T-helper 22 cell (primary cell): ENCODE data around the gene AMBRA1.

Source experiments
- DNase-seq: peaks from one replicate; pipeline ENCODE4 v3.0.0-alpha.2; 2020; ENCODE audit warnings: low read depth

The AMBRA1 gene

DNA sequence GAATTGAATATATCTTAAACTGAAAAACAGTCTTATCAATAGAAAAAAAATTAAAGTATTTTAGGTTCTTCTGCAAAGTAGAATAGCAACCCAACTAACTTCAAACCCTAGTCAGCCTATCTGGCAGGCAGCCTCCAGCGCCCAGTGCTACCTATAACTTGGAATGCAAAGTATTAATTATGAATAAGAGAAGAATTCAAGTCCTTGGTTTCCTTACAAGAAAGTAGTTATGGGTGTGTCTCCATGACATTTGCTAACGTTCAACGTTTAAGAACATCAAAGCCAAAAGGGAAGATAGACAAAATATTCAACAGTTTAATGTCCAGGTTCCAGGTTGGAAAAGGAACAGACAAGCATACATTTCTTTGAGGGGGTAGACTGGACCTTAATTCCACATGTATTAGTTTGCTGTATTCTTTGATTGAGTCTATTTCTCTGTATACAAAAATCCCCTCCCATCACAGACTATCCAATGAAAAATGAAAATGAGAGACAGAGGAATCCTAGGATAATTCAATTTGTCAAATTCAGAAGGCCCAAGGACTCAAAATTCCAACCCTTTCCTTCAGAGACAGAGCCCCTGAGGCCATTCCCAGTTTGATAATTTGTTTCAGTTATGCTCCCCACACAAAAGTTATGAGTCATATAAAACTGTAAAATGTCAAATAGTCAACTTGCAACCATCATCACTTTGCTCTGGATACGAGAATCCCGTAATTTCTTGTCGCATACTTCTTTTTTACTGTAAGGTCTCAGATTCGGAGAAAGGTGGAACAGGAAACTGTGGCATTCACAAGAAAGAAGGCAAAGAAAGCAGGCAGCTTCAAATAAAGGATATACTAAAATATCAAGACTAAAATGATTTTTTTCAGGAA, 118.5 kb downstream of the AMBRA1 start:
- DNase-seq = no peak

DNA sequence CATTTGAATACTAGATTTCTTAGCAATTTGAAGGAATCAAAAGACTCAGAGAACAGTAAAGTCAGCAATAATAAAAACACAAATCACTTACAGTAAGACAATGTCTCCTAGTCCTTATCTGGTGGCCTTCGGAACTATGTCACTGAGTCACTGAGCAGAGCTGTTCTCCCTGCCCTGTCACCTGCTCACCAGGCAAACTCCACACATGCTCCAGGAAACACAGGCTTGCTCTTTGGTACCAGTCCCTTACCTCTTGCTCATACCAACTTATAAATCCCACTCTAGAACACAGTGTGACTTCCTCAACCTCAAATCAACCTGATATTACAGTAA, 121.2 kb downstream of the AMBRA1 start:
- no peak for DNase-seq

DNA sequence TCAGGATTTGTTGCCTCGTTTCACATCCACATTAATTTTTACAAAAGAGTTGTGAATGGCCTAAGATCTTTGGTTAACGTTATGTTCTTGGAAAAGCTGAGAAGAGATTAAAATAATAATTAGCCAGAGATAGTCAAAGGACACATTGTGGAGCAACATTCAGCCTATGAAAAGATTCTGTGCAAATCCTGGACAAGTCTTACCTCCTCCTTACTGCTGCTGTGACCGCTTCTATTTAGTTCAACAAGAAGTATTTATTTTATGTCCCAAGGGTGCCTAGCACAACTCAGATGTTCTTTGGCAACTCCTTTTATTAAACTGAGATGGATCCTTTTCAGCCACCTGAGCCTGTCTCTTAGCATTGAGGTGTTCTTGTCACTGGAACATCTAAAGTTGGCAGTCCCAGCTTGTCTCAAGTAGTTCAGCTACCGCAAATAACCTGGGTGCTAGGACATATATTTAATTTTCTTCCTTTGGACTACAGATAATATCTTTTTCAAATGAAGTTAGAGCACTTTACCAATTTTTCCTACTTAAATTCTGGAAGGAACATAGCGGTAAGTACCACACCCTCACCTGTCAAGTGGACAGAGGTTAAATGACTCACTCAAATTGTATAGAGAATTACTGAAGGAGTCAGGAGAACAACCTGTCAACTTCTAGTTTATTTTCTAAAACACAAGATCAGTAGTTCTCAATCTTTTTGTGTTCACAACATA, 121.7 kb downstream of the AMBRA1 start:
- DNase-seq = no peak

DNA sequence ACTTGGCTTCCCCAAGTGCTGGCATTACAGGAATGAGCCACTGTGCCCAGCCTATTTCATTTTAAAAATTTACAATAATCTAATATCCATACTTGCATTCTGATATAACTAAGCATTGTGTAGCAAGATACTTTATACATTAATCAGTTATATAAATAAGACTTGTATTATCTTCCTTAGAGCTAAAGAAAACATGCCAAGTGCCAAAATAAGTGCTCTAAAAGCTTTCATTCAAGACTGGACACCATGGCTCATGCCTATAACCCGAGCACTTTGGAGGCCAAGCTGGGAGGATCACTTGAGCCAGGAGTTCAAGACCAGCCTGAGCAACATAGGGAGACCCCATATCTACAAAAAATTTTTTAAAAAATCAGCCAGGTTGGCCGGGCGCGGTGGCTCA, 123.9 kb downstream of the AMBRA1 start:
- DNase-seq = no peak

DNA sequence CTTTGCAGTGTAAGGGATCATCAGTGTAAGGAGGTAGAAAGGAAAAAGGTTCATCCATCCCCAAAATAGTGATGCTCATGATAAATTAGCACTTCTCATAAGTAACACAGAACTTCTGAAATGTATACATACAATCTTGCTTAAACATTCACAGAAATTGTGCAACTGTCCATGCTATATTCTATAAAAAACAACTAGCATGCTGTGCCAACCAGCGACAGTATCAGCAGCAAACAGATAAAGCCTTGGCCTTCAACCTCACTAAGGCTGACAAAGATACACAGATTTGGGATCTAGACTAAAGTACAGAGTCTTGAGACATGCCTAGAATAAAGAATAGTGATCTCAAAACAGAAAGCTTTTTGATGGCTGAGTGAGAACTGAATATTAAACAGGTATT, 128.1 kb downstream of the AMBRA1 start:
- no peak for DNase-seq

DNA sequence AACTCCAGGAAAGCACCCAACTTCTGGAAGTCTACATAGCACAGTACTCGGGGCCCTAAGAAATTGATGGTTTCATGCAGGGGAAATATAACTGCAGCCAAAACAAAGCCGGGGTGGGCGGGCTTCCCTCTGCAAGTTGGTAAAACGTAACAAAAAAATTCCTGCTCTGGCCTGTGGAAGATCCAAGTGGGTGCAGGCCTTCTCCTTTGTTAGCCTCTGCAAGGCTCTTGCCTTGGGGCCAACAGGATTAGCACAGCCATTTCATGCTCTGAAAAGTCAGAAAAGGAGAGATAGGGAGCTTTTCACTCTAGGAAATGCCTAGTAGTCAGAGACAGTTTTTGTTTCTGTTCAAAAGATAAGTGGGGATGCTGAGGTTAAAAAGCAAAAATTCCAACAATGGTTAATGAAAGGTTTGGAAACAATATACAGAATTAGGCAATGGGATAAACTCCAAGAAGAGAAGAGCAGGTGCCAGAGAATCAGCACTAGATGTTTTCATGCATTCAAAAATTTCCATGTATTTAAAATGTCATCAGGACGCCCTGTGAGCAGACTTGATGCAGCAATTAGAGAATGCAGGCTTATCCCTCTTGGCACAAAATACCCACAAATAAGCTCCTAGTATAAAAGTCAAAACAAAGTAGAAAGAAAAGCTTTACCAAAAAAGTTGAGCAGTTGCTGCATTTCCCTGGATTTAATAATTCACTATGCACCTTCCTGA, 130.0 kb downstream of the AMBRA1 start:
- no peak for DNase-seq

DNA sequence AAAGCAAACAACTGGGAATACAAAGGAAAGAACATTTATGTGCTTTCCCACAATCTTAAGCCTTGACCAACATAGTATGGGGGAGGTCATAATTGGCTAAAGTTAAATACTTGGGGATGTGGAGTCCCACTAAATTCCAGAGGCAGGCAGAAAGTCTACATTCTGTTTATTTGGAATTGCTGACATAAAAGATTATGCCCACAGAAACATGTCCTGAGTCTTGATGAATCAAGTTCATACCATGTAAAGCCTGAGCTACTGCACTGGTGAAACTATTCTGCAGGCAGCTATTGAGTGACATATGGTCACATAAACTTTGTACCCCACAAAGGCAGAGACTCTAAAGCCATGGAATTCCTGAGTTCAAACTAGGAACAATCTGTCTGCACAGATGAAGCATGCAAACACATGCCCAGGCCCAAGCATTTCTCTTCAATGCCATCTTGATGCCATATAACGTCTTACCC, 132.3 kb downstream of the AMBRA1 start:
- no peak for DNase-seq

DNA sequence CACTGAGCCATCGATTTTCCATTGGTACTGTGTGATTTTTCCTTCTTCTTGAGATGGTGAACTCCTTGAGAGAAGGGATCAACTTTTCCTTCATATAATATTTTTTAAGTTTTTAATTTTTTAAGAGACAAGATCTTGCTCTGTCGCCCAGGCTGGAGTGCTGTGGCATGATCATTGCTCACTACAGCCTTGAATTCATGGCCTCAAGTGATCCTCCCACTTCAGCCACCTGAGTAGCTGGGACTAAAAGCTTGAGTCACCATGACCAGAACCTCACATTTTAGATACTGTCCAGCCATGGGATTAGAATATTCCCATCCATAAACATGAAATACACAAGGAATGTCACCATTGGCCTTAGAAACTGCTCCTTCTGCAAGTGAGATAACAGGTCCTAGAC, 135.3 kb downstream of the AMBRA1 start:
- DNase-seq = no peak

DNA sequence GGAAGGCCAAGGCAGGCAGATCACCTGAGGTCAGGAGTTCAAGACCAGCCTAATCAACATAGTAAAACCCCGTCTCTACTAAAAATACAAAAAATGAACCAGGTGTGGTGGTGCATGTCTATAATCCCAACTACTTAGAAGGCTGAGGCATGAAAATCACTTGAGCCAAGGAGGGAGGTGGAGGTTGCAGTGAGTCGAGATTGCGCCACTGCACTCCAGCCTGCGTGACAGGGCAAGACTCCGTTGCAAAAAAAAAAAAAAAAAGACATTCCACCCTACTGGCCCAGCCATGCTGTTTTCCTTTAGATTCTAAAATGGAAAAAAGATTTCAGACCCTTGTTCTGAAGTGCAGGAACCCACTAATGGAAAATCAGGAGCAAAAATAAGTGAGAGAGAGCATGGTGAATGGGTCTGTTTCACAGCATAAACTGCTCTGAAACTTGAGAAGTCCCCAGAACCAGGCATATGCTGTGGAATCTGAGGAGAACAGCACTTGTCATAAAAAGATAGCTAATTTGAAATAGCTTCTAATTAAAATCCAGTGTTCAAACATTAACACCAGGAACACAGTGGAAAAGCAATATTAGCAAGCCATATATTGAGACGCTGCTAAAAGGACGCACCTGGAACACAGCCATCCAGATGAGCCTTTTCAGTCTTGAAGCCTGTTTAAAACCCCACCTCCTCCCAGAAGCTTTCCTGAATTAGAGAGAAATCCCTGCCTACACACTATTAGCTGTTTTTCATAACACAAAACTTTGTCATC, 136.0 kb downstream of the AMBRA1 start:
- DNase-seq = no peak

DNA sequence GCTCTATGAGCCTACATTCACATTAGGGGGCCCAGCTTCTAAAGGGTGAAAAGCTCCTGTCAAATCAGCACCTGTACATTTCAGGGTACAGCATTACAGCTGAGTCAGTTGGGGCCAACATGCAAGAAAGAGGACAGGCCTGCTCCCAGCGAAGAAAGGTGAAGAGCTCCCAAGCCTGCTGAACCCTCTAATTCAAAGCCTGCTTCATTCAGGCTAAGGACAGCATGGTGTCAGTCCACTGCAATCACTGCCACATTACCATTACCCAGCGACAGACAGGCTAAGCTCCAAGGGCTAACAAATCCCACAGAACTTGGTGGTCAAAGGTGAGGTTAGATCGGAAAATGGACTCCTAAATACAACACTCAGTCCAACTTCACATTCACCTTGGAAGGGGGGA, 136.8 kb downstream of the AMBRA1 start:
- DNase-seq = no peak

DNA sequence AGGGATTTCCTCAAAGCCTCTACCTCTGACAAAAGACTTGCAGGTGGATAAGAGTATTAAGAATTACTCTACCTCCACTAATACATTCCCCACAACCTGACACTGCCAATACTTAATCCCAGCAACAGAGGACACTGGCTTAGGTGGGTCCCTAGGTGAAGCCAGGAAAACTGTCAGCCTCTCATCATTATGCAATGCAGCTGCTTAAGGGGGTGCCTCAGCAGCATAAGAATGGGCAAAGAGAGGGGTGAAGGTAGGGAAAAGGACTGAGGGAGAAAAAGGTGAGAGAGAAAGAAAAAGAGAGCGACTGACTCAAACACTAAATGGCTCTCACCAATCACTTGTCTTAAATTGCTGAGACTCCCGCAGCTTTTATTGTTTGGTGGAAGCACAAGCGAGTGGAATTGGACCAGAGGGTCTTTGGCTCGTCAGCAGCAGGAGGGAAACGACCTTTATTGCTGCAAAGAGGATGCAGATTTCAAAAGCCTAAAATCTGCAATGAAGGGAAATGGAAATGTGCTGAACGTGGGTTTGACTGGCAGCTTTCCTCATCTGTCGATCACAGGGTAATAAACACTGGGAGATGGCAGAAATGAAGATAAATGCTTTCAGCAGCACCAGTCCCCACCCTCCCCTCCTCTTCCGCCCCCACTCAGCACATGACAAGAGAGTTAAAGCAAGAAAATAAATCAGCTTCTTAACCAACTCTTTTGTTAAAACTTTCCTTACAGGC, 137.4 kb downstream of the AMBRA1 start:
- DNase-seq = no peak

DNA sequence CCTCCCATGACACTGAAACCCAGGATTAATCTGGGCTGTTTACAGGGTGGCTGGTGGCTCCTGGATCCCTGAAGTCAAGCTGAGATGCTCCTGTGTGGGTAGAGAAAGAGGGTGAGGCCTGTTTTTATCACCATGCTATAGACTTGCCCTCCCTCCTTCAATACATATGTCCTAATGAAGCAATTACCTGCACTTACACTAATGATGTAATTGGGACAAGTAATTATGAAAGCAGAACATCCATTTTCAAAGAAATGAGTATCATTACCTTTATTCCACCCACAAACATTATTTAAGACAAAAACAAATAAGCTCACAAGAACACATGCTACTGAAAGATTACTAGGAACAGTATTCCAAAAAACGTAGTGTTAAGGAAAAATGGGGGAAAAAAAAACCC, 138.0 kb downstream of the AMBRA1 start:
- no peak for DNase-seq

DNA sequence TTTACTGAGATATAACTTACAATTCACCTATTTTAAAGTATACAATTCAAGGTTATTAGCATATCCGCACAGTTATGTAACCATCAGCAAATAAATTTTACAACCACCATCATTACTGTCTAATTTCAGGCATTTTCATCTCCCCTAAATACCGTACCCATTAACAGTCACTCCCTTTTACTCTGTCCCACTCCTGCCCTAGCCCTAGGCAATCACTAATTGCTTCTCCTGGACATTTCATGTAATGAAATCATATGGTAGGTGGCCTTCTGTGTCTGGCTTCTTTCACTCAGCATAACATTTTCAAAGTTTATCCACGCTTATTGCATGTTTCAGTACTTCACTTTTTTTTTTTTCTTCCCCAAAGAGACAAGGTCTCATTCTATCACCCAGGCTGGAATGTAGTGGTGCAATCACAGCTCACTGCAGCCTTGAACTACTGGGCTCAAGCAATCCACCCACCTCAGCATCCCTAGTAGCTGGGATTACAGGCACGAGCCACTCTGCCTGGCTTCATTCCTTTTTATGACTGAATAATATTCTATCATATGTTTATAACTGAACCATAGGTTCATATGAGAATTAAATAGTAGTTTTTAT, 140.8 kb downstream of the AMBRA1 start:
- DNase-seq = no peak

DNA sequence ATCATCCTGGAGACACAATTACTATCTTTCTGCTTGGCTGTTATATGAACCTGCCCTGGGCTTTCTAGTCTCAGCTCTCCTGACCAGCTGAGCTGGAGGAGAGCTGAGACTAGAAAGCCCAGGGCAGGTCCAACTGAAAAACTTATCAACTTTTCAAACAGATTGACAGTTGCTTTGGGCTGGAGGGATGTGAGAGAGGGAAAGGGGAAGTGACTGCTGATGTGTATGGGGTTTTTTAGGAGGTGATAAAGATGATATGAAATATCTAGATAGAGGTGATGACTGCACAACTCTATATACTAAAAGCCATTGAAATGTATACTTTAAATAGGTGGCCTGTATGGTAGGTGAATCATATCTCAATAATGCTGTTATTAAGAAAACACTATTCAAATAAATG, 142.1 kb downstream of the AMBRA1 start:
- DNase-seq = no peak

DNA sequence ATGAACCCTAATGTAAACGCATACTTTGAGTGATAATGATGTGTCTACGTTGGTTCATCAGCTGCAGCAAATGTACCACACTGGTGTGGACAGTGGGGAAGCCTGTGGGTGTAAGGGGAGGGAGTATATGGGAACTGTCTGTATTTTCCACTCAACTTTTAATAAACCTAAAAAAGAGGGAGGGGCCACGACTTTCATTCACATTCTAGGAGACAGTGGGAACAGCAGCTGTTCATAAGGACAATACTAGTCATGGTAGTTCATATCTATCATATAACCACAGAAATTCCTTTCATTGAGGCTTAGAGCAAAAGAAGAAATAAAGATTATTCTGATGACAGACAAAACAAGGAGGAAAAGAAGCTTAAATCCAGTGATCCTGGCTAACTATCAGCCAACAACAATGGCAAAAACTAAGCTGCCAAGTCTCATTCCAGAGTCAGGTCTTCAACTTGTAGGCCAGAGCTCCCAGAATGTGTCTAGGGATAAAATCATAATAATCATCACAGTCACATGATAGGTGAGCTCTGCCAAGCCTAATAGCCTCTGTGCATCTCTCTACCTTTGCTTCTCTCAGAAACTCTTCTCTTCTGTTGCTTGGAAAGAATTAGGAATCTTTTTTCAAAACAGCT, 142.9 kb downstream of the AMBRA1 start:
- no peak for DNase-seq

DNA sequence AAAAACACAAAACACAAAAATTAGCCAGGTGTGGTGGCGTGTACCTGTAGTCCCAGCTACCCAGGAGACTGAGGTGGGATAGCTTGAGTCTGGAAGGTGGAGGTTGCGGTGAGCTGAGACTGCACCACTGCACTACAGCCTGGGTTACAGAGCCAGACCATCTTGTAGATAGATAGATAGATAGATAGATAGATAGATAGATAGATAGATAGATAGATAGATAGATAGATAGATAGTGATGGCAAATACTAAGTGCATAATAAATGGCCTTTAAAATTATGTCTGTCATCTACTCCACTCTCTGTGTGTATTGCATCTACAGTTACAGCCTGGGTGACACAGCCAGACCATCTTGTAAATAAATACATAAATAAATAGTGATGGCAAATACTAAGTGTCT, 146.3 kb downstream of the AMBRA1 start:
- no peak for DNase-seq

DNA sequence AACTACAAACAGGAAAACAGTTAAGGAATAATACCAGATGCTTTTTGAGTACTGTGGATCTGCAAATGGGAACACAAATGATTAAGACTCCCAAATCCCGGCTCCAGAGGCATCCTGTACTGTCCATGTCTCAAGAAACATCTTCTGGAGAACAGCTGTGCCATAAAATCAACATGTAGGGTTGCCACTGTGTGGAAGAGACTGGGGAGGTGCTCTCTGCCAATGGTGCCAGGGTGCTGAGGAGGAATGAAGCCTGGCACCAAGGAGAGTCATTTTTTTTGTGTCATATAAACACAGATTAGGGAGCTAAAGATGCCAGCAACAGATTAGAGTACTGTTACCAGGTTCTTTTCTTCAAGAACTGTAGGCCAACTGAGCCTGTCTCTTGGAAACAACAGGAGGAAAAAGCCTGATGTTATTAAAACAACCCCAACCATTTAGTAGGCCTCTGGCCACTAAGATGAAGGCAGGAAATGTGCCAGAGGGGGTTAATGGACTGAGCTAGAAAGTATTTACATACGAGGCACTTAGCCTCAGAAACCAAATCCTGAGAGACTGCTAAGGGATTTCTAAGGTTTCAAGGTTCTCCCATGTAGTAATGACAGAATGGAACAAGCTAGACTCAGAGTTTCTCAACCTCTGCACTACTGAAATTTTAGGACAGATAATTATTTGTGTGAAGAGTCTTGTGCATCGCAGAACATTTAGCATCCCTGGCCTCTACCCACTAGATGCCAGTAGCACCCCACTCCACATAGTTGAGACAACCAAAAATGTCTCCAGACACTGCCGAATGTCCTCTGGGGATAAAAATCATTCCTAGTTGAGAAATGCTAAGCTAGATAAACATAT, 147.7 kb downstream of the AMBRA1 start:
- no peak for DNase-seq

DNA sequence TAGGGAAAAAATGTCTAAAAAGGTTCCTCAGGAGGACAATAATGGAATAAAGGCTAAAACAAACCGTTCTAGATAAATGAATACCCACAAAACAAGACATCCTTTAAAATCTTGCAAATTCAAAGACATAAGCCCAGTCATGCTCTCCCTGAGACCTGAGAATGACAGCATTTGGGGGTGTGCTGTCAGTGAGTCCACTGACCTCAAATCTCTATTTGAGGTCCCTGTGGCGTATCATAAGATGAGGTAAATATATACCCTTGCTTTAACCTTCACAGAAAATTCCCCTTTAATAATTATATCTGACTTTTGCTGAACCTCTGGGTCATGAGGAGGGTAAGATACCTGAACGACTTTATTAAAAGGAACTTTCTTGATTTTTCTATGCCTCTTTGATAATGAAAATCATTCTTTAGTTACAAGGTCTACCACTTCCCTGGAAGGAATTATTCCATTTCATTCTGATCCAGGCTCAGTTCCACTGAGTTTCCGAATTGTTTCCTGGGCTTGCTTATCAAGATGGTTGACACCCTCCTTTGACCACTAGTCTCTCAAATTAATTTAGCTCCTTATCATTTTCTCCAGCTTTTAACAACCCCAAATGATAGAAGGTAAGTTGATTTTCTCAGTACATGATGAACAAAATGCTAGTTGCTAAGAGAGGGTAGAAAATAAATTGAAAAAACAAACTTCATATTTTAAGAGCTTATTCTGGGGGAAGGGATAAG, 148.5 kb downstream of the AMBRA1 start:
- no peak for DNase-seq

DNA sequence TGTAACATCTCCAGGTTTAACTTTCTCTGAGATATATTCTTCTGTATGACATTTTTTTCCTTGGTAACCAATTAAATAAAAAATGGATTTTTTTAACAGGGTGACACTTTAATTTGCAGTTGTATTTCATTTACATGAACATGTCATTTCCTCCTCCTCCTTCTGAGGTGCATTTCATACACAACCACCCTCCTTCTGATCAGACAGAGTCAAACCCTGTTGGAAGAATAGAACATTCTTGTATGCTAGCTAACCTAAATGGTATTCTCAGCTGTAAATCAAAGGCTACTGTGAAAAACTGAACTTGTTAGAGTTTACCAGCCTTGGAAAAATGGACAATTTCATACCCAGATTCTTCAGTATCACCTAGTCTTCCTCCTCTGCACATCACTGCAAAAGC, 149.5 kb downstream of the AMBRA1 start:
- no peak for DNase-seq
